ENCODE results near the gene CEP128.

The CEP128 gene

GRCh38 chr14:80538633-80539375 lies 402.7 kb downstream of the CEP128 start:
- Histone ChIP-seq H3K4me1 (ENCODE audit: control insufficient read depth, low read length) (no peaks in the 10 kb centered on the region), H3K9me3 (ENCODE audit: control insufficient read depth, insufficient read depth, low read length) (no peaks in the 10 kb centered on the region), H3K27me3 (ENCODE audit: control insufficient read depth, low read length) (no peaks in the 10 kb centered on the region), H4K20me1 (ENCODE audit: control insufficient read depth, insufficient read depth, low read depth, low read length) (no peaks in the 10 kb centered on the region), H3K27ac (ENCODE audit: low read depth, low read length) (no peak overlapping the region), H3K4me2 (ENCODE audit: low read length) (no peak overlapping the region), H3K9me2 (replicated peaks; ENCODE audit: control insufficient read depth, low read length) (no peaks in the 10 kb centered on the region), H3K4me3 (ENCODE audit: low read length) (no peak overlapping the region), H3F3A (ENCODE audit: control insufficient read depth, insufficient read depth) (no peaks in the 10 kb centered on the region), H3K79me2 (ENCODE audit: control insufficient read depth, low read length) (no peaks in the 10 kb centered on the region), H3K36me3 (ENCODE audit: control insufficient read depth, low read length) (no peaks in the 10 kb centered on the region)
- no peak for TF ChIP-seq CTCF (IDR thresholded peaks at IDR 0.05; ENCODE audit: low read depth, low read length, poor library complexity, severe bottlenecking)
- TF ChIP-seq EZH2phosphoT487 (IDR thresholded peaks at IDR 0.05; ENCODE audit: borderline replicate concordance, low read length), result no peak

- TF ChIP-seq CTCF (IDR thresholded peaks at IDR 0.05; ENCODE audit: low read depth, low read length, poor library complexity, severe bottlenecking), result no peak
- TF ChIP-seq EZH2phosphoT487 (IDR thresholded peaks at IDR 0.05; ENCODE audit: borderline replicate concordance, low read length), result no peak
- Histone ChIP-seq H3K9me2 (replicated peaks; ENCODE audit: control insufficient read depth, low read length) (no peaks in the 10 kb centered on the region), H3K9me3 (ENCODE audit: control insufficient read depth, insufficient read depth, low read length) (no peaks in the 10 kb centered on the region)
Observed at GRCh38 chr14:80537626-80538025, 403.9 kb downstream of the CEP128 start.

GRCh38 chr14:80536456-80536855 lies 405.1 kb downstream of the CEP128 start:
- Histone ChIP-seq H3K27me3 (ENCODE audit: control insufficient read depth, low read length) (no peaks in the 10 kb centered on the region), H3K9me2 (replicated peaks; ENCODE audit: control insufficient read depth, low read length) (no peaks in the 10 kb centered on the region), H3K4me2 (ENCODE audit: low read length) (no peak overlapping the region), H3K36me3 (ENCODE audit: control insufficient read depth, low read length) (no peaks in the 10 kb centered on the region), H3K9me3 (ENCODE audit: control insufficient read depth, insufficient read depth, low read length) (no peaks in the 10 kb centered on the region), H3K79me2 (ENCODE audit: control insufficient read depth, low read length) (no peaks in the 10 kb centered on the region), H4K20me1 (ENCODE audit: control insufficient read depth, insufficient read depth, low read depth, low read length) (no peaks in the 10 kb centered on the region), H3K4me1 (ENCODE audit: control insufficient read depth, low read length) (no peaks in the 10 kb centered on the region), H3K27ac (ENCODE audit: low read depth, low read length) (no peak overlapping the region), H3K4me3 (ENCODE audit: low read length) (no peak overlapping the region), H3F3A (ENCODE audit: control insufficient read depth, insufficient read depth) (no peaks in the 10 kb centered on the region)
- TF ChIP-seq EZH2phosphoT487 (IDR thresholded peaks at IDR 0.05; ENCODE audit: borderline replicate concordance, low read length), result no peak
- TF ChIP-seq CTCF (IDR thresholded peaks at IDR 0.05; ENCODE audit: low read depth, low read length, poor library complexity, severe bottlenecking), result no peak

More at GRCh38 chr14:80537626-80538025, 403.9 kb downstream of the CEP128 start:
- Histone ChIP-seq H3K79me2 (ENCODE audit: control insufficient read depth, low read length) (no peaks in the 10 kb centered on the region), H4K20me1 (ENCODE audit: control insufficient read depth, insufficient read depth, low read depth, low read length) (no peaks in the 10 kb centered on the region), H3K36me3 (ENCODE audit: control insufficient read depth, low read length) (no peaks in the 10 kb centered on the region), H3K27me3 (ENCODE audit: control insufficient read depth, low read length) (no peaks in the 10 kb centered on the region), H3K27ac (ENCODE audit: low read depth, low read length) (no peak overlapping the region), H3K4me2 (ENCODE audit: low read length) (no peak overlapping the region), H3K4me3 (ENCODE audit: low read length) (no peak overlapping the region), H3F3A (ENCODE audit: control insufficient read depth, insufficient read depth) (no peaks in the 10 kb centered on the region), H3K4me1 (ENCODE audit: control insufficient read depth, low read length) (no peaks in the 10 kb centered on the region)
